Adrenal gland (tissue), 5 donors: Measurements from ENCODE around the gene MIER2.

Source experiments
- POLR2A ChIP-seq, 2 donors: fragments of 450-650 bp; IDR thresholded peaks; one replicate each; pipeline ENCODE4 v1.6.1; 2017; ENCODE audit warnings: antibody characterized with exemption in 2 of 2, mild to moderate bottlenecking in 2 of 2, moderate library complexity in 1 of 2
- TF ChIP-seq, protein P1 (sequence below), 6 experiments: fragments of 450-650 bp in 4 of 6; fragments of 200-600 bp in 2 of 6; sonication (generic) in 1 of 6; IDR thresholded peaks; 1 replicate in 5 of 6; 2 replicates in 1 of 6; pipeline versions ENCODE4 v1.5.1 to v1.8.0; 2016 to 2021; ENCODE audit warnings: antibody characterized with exemption in 6 of 6, mild to moderate bottlenecking in 2 of 6, moderate library complexity in 1 of 6
- donor health status: DM: no; HTN: no; CAD: no.

- TF ChIP-seq, protein P1, sequence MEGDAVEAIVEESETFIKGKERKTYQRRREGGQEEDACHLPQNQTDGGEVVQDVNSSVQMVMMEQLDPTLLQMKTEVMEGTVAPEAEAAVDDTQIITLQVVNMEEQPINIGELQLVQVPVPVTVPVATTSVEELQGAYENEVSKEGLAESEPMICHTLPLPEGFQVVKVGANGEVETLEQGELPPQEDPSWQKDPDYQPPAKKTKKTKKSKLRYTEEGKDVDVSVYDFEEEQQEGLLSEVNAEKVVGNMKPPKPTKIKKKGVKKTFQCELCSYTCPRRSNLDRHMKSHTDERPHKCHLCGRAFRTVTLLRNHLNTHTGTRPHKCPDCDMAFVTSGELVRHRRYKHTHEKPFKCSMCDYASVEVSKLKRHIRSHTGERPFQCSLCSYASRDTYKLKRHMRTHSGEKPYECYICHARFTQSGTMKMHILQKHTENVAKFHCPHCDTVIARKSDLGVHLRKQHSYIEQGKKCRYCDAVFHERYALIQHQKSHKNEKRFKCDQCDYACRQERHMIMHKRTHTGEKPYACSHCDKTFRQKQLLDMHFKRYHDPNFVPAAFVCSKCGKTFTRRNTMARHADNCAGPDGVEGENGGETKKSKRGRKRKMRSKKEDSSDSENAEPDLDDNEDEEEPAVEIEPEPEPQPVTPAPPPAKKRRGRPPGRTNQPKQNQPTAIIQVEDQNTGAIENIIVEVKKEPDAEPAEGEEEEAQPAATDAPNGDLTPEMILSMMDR (IDR thresholded peaks at IDR 0.05) = no peak
- TF ChIP-seq POLR2A (IDR thresholded peaks at IDR 0.05) = no peak
Measured at GRCh38 chr19:355134-355533, 10.5 kb upstream of the MIER2 start.
